ENCODE results near the gene WAC.
"Not testable (repeated sequence)": the region's sequence is repeated elsewhere in the genome, so short reads cannot be mapped to it uniquely, and the experiment has no call there.

The WAC gene

GRCh38 chr10:28509286-28509685 lies 23.6 kb upstream of the WAC start:
- no peak for DNase-seq (ENCODE audit: low spot score)
- in situ Hi-C loops (cut with MboI; ENCODE audit: low sequenced_read_pairs, unreplicated experiment) = no loop called here
- TF ChIP-seq CTCF (IDR thresholded peaks at IDR 0.05; ENCODE audit: borderline replicate concordance, control extremely low read depth, extremely low read depth, insufficient read depth, missing control alignments) = no peak

GRCh38 chr10:28514648-28515047 lies 18.3 kb upstream of the WAC start:
- in situ Hi-C loops (cut with MboI; ENCODE audit: low sequenced_read_pairs, unreplicated experiment) = no loop called here
- no peak for TF ChIP-seq CTCF (IDR thresholded peaks at IDR 0.05; ENCODE audit: borderline replicate concordance, control extremely low read depth, extremely low read depth, insufficient read depth, missing control alignments)
- DNase-seq (ENCODE audit: low spot score) = no peak

GRCh38 chr10:28520346-28520745 lies 12.6 kb upstream of the WAC start:
- no peak for TF ChIP-seq CTCF (IDR thresholded peaks at IDR 0.05; ENCODE audit: borderline replicate concordance, control extremely low read depth, extremely low read depth, insufficient read depth, missing control alignments)
- no peak for DNase-seq (ENCODE audit: low spot score)
- in situ Hi-C loops (cut with MboI; ENCODE audit: low sequenced_read_pairs, unreplicated experiment) = no loop called here

GRCh38 chr10:28520828-28521227 lies 12.1 kb upstream of the WAC start:
- DNase-seq (ENCODE audit: low spot score); in situ Hi-C loops (cut with MboI; ENCODE audit: low sequenced_read_pairs, unreplicated experiment): not testable (repeated sequence)

GRCh38 chr10:28521961-28522360 lies 11.0 kb upstream of the WAC start:
- in situ Hi-C loops (cut with MboI; ENCODE audit: low sequenced_read_pairs, unreplicated experiment); DNase-seq (ENCODE audit: low spot score): not testable (repeated sequence)

GRCh38 chr10:28523725-28524252 lies 9.1 kb upstream of the WAC start:
- TF ChIP-seq CTCF (IDR thresholded peaks at IDR 0.05; ENCODE audit: borderline replicate concordance, control extremely low read depth, extremely low read depth, insufficient read depth, missing control alignments) = no peak
- in situ Hi-C loops (cut with MboI; ENCODE audit: low sequenced_read_pairs, unreplicated experiment) = no loop called here
- DNase-seq (ENCODE audit: low spot score) = no peak

- no peak for DNase-seq (ENCODE audit: low spot score)
- in situ Hi-C loops (cut with MboI; ENCODE audit: low sequenced_read_pairs, unreplicated experiment) = no loop called here
- TF ChIP-seq CTCF (IDR thresholded peaks at IDR 0.05; ENCODE audit: borderline replicate concordance, control extremely low read depth, extremely low read depth, insufficient read depth, missing control alignments) = no peak
These were observed 2.2 kb upstream of the WAC start for GRCh38 chr10:28530751-28531150.

- no peak for TF ChIP-seq CTCF (IDR thresholded peaks at IDR 0.05; ENCODE audit: borderline replicate concordance, control extremely low read depth, extremely low read depth, insufficient read depth, missing control alignments)
- DNase-seq (ENCODE audit: low spot score) = no peak
- in situ Hi-C loops (cut with MboI; ENCODE audit: low sequenced_read_pairs, unreplicated experiment) = no loop called here
These were observed 257 bp downstream of the WAC start for GRCh38 chr10:28533186-28533564.
